HepG2 (cell line): Measurements from ENCODE around the gene JMJD1C. TPM values are rescaled to one million over a fixed set of nuclear protein-coding genes. Genes with fewer than 3 reads are reported as not detected.

Experiments
- BCL3 ChIP-seq: sonication (generic); formaldehyde crosslinking; IDR thresholded peaks from 2 replicates; pipeline ENCODE4 v1.5.1; 2020; ENCODE audit warnings: mild to moderate bottlenecking, missing genetic modification reagents, moderate library complexity
- BORCS8-MEF2B ChIP-seq: sonication (generic); formaldehyde crosslinking; IDR thresholded peaks from 2 replicates; pipeline ENCODE4 v1.8.0; 2022; ENCODE audit warnings: mild to moderate bottlenecking, missing genetic modification reagents
- CHD4 ChIP-seq: fragments of 200-600 bp; sonication (generic); IDR thresholded peaks from 2 replicates; pipeline ENCODE4 v1.7.0; 2017; ENCODE audit warnings: mild to moderate bottlenecking, low read length, borderline replicate concordance
- FOXJ3 ChIP-seq: sonication (generic); formaldehyde crosslinking; IDR thresholded peaks from 2 replicates; pipeline ENCODE4 v1.4.0; 2020; ENCODE audit warnings: missing genetic modification reagents, mild to moderate bottlenecking, borderline replicate concordance
- FOXK2 ChIP-seq: fragments of 450-650 bp; IDR thresholded peaks from 2 replicates; pipeline ENCODE4 v1.6.1; 2016
- FOXP1 ChIP-seq, 2 experiments: fragments of 450-650 bp in 1 of 2; IDR thresholded peaks; 2 replicates each; pipeline ENCODE4 v1.6.1; 2017 to 2018; ENCODE audit warnings: antibody characterized with exemption in 1 of 2
- GPBP1L1 ChIP-seq: sonication (generic); formaldehyde crosslinking; IDR thresholded peaks from 2 replicates; pipeline ENCODE4 v1.5.0; 2020; ENCODE audit warnings: mild to moderate bottlenecking, missing genetic modification reagents
- HNRNPL ChIP-seq: fragments of 200-400 bp; formaldehyde crosslinking; IDR thresholded peaks from 2 replicates; pipeline ENCODE4 v1.6.1; 2017; ENCODE audit warnings: mild to moderate bottlenecking, low read depth, low read length
- MAFG ChIP-seq: sonication (generic); formaldehyde crosslinking; IDR thresholded peaks from 2 replicates; pipeline ENCODE4 v1.5.1; 2020; ENCODE audit warnings: mild to moderate bottlenecking, missing genetic modification reagents
- NFE2L2 ChIP-seq: fragments of 150-350 bp; IDR thresholded peaks from 2 replicates; pipeline ENCODE4 v1.6.1; 2014; ENCODE audit warnings: low read length
- PAF1 ChIP-seq: IDR thresholded peaks from 2 replicates; pipeline ENCODE4 v1.6.1; 2016; ENCODE audit warnings: missing genetic modification reagents, missing compliant biosample characterization
- PCBP1 ChIP-seq: fragments of 200-400 bp; formaldehyde crosslinking; IDR thresholded peaks from 2 replicates; pipeline ENCODE4 v1.6.1; 2017; ENCODE audit warnings: mild to moderate bottlenecking, low read depth, low read length, borderline replicate concordance
- RFXAP ChIP-seq: sonication (generic); formaldehyde crosslinking; IDR thresholded peaks from 2 replicates; pipeline ENCODE4 v1.4.0; 2020; ENCODE audit warnings: missing genetic modification reagents, borderline replicate concordance
- SMARCC2 ChIP-seq: fragments of 450-650 bp; IDR thresholded peaks from 2 replicates; pipeline ENCODE4 v1.6.1; 2017; ENCODE audit warnings: antibody characterized with exemption, mild to moderate bottlenecking
- TP53 ChIP-seq: sonication (generic); formaldehyde crosslinking; conservative IDR thresholded peaks from 2 replicates; pipeline ENCODE4 v1.4.0; 2020; ENCODE audit warnings: missing genetic modification reagents
- ZBTB44 ChIP-seq: sonication (generic); formaldehyde crosslinking; IDR thresholded peaks from 2 replicates; pipeline ENCODE4 v1.4.0; 2020; ENCODE audit warnings: missing genetic modification reagents
- ZNF274 ChIP-seq: sonication (generic); formaldehyde crosslinking; IDR thresholded peaks from 2 replicates; pipeline ENCODE4 v1.5.1; 2020; ENCODE audit warnings: mild to moderate bottlenecking, missing genetic modification reagents
- ZNF280B ChIP-seq: sonication (generic); formaldehyde crosslinking; IDR thresholded peaks from 2 replicates; pipeline ENCODE4 v1.5.0; 2020; ENCODE audit warnings: missing genetic modification reagents, mild to moderate bottlenecking, borderline replicate concordance
- ZNF816 ChIP-seq: sonication (generic); formaldehyde crosslinking; IDR thresholded peaks from 2 replicates; pipeline ENCODE4 v1.8.0; 2022; ENCODE audit warnings: missing genetic modification reagents, mild to moderate bottlenecking, borderline replicate concordance
- polyA plus RNA-seq, 8 experiments: library from polyadenylated mRNA; depleted of rRNA in 3 of 8; stranded (reverse) in 7 of 8; unstranded in 1 of 8; fragments of >200 nt; fragmentation: Illumina TruSeq in 4 of 8; extraction: Trizol in 4 of 8; gene quantifications; 2 replicates each; pipeline versions ENCODE4 v1.2.1 to v1.2.3, GENCODE V29; 2011 to 2016; ENCODE audit warnings: low read depth in 4 of 8, missing spikeins in 1 of 8, mixed read lengths in 1 of 8; ENCODE audit not compliant: insufficient read depth in 1 of 8
- total RNA-seq, 5 experiments: library from RNA; depleted of rRNA; stranded (reverse); fragments of >200 nt; fragmentation: Illumina TruSeq; extraction: Trizol; gene quantifications; 2 replicates each; pipeline ENCODE4 v1.2.3, GENCODE V29; 2016; ENCODE audit warnings: low read depth in 1 of 5
- TF ChIP-seq, protein P1 (sequence below): sonication (generic); formaldehyde crosslinking; IDR thresholded peaks from 2 replicates; pipeline ENCODE4 v1.8.0; 2022; ENCODE audit warnings: mild to moderate bottlenecking, missing genetic modification reagents; ENCODE audit not compliant: insufficient replicate concordance
- TF ChIP-seq, protein P2 (sequence below): sonication (generic); formaldehyde crosslinking; IDR thresholded peaks from 2 replicates; pipeline ENCODE4 v1.5.0; 2020; ENCODE audit warnings: mild to moderate bottlenecking, missing genetic modification reagents

JMJD1C gene
- total and polyA plus RNA-seq, 2 of the 13 experiments (the other 11 are each of a cell fraction or from before 2014, with no cell fraction given), result 42.3 to 42.7 TPM

GRCh38 chr10:63132651-63133055, 333.1 kb downstream of the JMJD1C start (continued):
- TF ChIP-seq, protein P1, sequence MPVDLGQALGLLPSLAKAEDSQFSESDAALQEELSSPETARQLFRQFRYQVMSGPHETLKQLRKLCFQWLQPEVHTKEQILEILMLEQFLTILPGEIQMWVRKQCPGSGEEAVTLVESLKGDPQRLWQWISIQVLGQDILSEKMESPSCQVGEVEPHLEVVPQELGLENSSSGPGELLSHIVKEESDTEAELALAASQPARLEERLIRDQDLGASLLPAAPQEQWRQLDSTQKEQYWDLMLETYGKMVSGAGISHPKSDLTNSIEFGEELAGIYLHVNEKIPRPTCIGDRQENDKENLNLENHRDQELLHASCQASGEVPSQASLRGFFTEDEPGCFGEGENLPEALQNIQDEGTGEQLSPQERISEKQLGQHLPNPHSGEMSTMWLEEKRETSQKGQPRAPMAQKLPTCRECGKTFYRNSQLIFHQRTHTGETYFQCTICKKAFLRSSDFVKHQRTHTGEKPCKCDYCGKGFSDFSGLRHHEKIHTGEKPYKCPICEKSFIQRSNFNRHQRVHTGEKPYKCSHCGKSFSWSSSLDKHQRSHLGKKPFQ, result no peak
- TF ChIP-seq ZBTB44 (0 out of 2 replicates have a peak, but pooled peaks have one; percentile 42), BCL3 (CRISPR knock-in tag) (no peak), ZNF280B (CRISPR knock-in tag) (no peak), GPBP1L1 (CRISPR knock-in tag) (no peak), CHD4 (peak; percentile 72; the same call in 1 of the 2 replicates), TP53 (CRISPR knock-in tag) (no peak), HNRNPL (no peak), FOXJ3 (CRISPR knock-in tag) (no peak), FOXP1 (IDR thresholded peaks at IDR 0.05) (no peak), FOXP1 (CRISPR knock-in tag; IDR thresholded peaks at IDR 0.05) (no peak), FOXK2 (no peak), PCBP1 (no peak), BORCS8-MEF2B (CRISPR knock-in tag) (no peak), ZNF274 (CRISPR knock-in tag) (no peak; the same call in 1 of the 2 replicates), ZNF816 (CRISPR knock-in tag) (0 out of 2 replicates have a peak, but pooled peaks have one; percentile 67), RFXAP (CRISPR knock-in tag) (0 out of 2 replicates have a peak, but pooled peaks have one; percentile 8), SMARCC2 (no peak), PAF1 (CRISPR knock-in tag) (no peak), MAFG (CRISPR knock-in tag) (no peak), NFE2L2 (no peak)
- TF ChIP-seq, protein P2, sequence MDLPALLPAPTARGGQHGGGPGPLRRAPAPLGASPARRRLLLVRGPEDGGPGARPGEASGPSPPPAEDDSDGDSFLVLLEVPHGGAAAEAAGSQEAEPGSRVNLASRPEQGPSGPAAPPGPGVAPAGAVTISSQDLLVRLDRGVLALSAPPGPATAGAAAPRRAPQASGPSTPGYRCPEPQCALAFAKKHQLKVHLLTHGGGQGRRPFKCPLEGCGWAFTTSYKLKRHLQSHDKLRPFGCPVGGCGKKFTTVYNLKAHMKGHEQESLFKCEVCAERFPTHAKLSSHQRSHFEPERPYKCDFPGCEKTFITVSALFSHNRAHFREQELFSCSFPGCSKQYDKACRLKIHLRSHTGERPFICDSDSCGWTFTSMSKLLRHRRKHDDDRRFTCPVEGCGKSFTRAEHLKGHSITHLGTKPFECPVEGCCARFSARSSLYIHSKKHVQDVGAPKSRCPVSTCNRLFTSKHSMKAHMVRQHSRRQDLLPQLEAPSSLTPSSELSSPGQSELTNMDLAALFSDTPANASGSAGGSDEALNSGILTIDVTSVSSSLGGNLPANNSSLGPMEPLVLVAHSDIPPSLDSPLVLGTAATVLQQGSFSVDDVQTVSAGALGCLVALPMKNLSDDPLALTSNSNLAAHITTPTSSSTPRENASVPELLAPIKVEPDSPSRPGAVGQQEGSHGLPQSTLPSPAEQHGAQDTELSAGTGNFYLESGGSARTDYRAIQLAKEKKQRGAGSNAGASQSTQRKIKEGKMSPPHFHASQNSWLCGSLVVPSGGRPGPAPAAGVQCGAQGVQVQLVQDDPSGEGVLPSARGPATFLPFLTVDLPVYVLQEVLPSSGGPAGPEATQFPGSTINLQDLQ, result no peak
